ENCODE measurements around the gene DUSP14.
"Not testable (repeated sequence)": the region's sequence is repeated elsewhere in the genome, so short reads cannot be mapped to it uniquely, and the experiment has no call there.

Gene DUSP14

DNA sequence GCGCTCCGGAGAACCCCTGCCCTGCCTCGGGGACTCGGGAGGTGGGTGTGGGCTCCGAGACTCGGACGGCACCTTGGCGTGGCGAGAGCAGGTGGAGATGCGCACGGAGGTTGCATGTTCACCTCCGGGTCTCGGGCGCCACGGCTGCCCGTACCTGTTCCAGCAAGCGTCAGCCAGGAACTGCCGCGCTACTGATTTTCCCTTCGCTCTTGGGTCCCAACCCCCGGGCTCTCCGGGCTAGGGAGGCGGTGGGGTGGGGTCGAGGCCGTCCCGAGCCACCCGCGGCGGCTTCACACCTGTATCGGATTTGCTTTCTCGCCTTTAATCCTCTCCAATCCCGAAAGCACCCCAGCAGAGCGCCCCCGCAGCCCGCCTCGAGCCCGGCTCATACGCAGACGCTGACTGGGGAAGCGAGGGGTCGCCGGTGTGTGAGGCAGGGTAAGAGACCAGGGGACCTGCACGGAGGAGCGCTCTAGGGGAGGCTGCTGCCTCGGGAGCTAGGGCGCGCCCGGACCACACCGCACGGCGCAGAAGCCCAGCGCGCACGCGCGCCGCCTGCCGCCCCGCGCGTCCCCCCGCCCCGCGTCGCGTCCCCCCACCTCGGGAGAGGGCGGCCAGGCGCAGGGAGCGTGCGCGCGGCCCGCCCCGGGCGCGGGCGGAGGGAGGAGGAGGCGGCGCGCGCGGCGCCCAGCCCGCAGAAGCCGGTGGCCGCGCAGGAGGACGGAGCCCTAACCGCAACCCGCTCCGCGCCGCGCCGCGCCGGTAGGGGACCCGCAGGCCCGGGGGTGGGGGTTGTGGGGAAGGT is at the start of gene DUSP14:
Gene DUSP14 (plus strand): TSS at position 695 of the 805 bp plus-strand sequence. CDS start 22,382 bp downstream, outside the sequence.
- DNase-seq (ENCODE audit: low spot score) (peak; percentile 96), FAIRE-seq (no peak)

DNA sequence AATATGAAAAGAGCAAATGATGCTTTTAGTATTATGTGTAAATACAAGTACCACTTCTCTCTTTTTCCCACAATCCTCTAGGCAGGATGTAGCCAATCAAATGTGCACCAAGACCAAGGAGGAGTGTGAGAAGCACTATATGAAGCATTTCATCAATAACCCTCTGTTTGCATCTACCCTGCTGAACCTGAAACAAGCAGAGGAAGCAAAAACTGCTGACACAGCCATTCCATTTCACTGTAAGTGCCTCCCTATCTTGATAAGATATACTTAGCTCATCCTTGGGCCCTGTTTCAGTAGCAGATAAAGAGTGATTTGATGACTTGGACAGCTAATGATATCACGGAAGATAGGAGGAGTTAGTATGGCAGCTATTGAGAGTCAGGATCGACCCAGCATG is 49.3 kb upstream of the DUSP14 start:
- DNase-seq (ENCODE audit: low spot score) (no peak), FAIRE-seq (no peak)

GRCh38 chr17:37441369-37442014 is 48.2 kb upstream of the DUSP14 start:
- not testable (repeated sequence) for DNase-seq (ENCODE audit: low spot score); FAIRE-seq

- no peak for DNase-seq (ENCODE audit: low spot score)
- FAIRE-seq = no peak
Measured at GRCh38 chr17:37446027-37446426, 43.7 kb upstream of the DUSP14 start.

DNA sequence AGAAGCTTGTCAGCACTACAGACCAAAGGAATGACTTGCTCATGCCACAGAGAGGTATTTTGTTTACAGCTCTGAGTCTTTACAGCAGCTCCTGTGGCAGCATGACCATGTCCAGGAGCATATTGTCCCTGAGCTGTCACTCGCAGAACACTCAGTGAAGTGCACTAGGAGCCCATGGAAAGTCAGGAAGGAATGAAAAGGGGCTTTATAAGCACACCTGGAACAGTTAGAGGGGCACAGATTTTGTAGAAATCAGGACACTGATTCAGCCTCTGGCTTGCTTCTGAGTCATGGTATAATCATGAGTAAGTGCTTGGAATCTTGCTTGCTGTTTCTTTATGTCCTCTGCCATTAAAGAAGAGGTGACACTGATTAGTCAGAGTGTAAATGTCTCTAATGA is 42.0 kb upstream of the DUSP14 start:
- FAIRE-seq (no peak), DNase-seq (ENCODE audit: low spot score) (no peak)

DNA sequence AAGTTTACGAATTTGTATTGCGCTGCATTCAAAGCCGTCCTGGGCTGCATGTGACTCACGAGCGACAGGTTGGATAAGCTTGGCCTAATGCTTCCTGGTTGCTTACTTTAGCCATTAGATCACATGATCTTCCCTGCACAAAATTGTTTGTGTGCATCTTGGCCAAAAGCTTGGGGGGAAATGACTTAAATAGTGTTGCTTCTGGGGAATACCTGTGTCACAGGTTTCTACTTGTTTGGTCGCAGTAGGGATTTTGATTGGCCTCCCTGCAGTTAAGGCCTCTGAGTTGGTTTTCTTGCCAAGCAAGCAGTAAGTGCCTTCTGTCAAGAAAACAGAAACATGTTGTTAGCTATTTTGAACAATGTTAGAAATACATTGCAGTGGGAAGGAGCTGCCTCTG is 39.6 kb upstream of the DUSP14 start:
- FAIRE-seq (no peak), DNase-seq (ENCODE audit: low spot score) (no peak)

- FAIRE-seq; DNase-seq (ENCODE audit: low spot score): not testable (repeated sequence)
Measured at GRCh38 chr17:37457801-37458200, 31.9 kb upstream of the DUSP14 start.

- FAIRE-seq (no peak), DNase-seq (ENCODE audit: low spot score) (peak; percentile 26)
Measured at GRCh38 chr17:37458805-37459204, 30.9 kb upstream of the DUSP14 start.

- DNase-seq (ENCODE audit: low spot score) (no peak), FAIRE-seq (no peak)
Measured at GRCh38 chr17:37461668-37462067, 28.0 kb upstream of the DUSP14 start.

- DNase-seq (ENCODE audit: low spot score) (no peak), FAIRE-seq (no peak)
Measured at GRCh38 chr17:37462492-37462891, 27.2 kb upstream of the DUSP14 start.

DNA sequence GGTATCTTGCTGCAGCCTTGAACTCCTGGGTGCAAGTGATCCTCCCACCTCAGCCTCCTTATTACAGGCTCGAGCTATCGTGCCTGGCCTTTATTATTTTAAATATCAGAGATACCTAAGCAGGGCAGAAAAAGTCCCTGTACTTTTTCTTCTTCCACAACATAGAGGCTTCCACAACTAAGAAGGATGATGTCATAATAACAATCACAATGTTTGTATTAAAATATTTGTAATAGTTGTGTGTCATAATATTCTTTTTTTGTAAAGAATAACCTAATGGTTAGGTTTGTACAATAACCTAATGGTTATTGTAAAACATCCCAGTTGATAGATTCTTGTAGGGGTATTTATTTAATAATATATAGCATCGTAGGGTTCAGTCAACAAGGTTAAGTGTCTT is 26.7 kb upstream of the DUSP14 start:
- FAIRE-seq = no peak
- DNase-seq (ENCODE audit: low spot score) = no peak

DNA sequence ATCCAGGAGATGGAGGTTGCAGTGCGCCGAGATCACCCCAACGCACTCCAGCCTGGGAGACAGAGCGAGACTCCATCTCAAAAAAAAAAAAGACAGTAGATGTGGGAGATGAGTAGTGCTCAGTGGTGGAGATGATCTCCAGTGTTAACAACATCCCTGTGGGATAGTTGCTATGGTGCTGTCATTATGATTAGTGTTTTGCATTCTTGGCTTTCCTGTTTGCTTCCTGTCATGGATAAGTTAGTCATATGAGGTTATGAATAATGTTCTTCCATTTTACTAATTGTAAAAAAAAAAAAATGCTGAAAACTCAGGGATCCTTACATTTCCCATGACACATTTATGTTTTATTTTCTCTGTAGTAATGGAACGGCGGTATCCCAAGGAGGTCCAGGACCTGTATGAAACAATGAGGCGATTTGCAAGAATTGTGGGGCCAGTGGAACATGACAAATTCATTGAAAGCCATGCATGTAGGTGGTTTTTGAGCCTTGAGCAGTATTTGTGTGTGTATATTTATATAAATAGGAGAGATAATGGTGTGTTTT is 24.5 kb upstream of the DUSP14 start:
- no peak for FAIRE-seq
- no peak for DNase-seq (ENCODE audit: low spot score)

DNA sequence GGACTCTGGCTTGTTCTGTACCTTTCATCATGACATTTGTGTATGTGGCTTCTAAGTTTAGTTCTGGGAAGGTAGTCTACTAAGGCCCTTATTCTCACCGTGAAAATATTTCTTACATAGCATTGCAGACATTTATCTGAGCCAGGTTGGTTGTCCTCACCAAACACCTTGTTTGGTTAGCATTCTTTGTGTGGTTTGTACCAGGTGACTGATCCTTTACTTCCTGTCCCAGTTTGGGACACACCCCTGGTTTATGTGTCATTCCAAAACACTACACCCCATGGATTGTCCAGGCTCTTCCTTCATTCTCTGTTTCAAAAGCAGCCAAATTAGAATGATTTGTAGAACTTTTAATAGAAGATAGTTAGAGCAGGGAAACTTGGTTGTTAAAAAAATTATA is 23.2 kb upstream of the DUSP14 start:
- DNase-seq (ENCODE audit: low spot score) (no peak), FAIRE-seq (no peak)

GRCh38 chr17:37470181-37470580 is 19.5 kb upstream of the DUSP14 start:
- no peak for DNase-seq (ENCODE audit: low spot score)
- no peak for FAIRE-seq

DNA sequence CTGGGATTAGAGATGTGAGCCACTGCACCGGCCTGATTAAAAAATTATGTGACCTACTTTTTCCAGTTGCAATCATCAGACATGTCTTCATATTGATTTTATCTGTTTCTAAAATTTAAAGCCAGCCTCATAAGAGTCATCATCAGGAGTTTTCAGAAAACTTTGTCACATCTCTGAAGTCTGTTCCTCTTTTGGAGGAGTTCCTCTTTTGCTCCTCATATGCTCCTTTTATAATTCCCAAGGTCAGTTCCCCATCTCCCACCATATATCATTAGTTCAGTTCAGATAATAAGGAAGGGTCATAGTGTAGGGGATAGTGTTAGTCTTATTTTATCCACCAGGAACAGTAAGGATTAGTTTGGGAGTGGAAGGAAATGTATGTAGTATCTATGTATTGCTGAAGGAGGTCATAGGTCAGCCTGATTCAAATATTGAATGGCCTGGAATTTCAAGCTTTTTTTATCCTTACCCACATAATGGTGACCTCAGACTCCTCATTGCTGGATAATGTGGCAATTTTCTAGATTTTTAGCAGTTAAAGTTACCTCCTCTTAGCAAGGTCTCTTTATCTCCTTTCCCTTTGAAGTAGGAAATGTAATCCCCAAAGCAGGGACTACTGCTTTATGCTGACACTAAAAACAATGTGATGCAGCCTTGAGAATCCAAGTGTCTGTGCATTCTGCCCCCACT is 13.8 kb upstream of the DUSP14 start:
- FAIRE-seq = no peak
- DNase-seq (ENCODE audit: low spot score) = no peak

DNA sequence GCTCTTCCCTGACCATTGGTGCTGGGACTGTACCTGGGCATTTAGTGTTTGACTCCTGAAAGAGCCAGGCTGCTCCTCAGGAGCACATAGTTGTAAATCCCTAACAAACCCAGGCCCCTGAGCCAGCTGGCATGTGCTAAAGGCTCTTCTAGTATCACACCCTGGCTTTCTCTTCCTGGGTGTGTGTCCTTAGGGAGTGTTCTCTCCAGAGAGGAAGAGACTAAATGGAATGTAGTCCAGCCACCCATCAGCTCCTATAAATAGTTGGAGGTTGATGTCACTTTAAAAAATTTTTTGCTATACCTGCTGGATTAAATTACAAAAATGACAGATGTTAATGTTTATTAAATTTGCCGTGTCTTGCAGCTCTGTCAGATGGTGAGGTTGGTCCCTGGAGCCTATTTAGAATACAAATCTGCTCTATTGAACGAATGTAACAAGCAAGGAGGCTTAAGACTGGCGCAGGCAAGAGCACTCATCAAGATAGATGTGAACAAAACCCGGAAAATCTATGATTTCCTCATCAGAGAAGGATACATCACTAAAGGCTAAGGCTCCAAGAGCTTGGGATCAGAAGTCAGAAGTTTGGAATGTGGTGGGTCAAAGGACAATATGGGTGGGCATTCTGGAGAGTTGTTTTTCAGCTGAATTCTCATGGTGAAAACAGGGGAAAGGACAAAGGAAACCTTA is 13.1 kb upstream of the DUSP14 start:
- FAIRE-seq (no peak), DNase-seq (ENCODE audit: low spot score) (peak; percentile 36)

DNA sequence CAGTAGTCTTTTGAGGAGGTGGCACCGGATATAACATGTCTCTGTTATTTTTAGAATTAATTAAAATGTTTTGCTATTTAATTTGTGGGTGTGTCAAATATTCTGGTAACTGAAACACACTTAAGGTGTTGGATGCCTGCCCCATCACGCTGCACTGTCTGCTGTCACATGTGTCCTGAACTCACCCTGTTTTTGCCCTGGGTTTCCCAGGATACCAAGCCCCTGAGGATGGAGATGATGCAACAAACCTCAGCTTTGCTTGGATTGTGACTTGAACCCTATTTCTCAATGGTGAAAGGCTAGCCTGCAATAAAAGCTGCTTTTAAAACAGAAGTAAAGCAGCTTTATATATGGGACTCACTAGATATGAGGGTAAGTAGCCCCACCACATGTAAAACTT is 11.5 kb upstream of the DUSP14 start:
- DNase-seq (ENCODE audit: low spot score) (no peak), FAIRE-seq (no peak)

DNA sequence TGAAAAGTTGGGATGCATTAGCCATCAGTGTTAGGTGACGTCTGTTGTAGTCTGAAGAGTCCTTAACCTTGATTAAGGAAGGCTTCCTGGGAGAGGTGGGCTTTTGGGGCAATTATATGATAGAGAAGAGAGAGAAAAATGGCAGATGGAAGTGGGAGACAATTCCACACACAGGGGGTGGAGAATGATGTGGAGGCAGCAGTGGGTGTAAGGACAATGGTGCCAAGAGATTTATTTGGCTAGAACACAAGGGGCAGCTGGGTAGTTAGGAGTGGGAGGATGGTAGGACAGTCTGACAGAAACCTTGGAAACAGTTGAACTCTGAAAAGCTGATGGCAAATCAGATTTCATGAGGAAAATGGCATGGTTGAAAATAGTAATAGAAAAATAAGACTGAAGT is 10.7 kb upstream of the DUSP14 start:
- FAIRE-seq = no peak
- DNase-seq (ENCODE audit: low spot score) = no peak

DNA sequence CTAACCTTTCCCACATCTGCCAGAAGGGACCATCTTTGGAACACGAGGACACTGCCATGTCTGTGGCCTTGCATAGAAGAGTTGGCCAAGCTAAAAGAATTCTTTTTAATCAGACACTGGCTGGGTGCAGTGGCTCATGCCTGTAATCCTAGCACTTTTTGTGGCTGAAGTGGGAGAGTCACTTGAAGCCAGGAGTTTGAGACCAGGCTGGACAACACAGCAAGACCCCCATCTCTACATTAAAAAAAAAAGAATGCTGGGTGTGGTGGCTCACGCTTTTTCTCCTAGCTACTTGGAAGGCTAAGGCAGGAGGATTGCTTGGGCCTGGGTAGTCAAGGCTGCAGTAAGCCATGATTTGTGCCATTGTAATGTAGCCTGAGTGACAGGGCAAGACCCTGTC is 9.3 kb upstream of the DUSP14 start:
- DNase-seq (ENCODE audit: low spot score) (no peak), FAIRE-seq (no peak)

- no peak for DNase-seq (ENCODE audit: low spot score)
- no peak for FAIRE-seq
Measured at GRCh38 chr17:37481001-37481665, 8.6 kb upstream of the DUSP14 start.
